ENCODE results near the gene KIF3A.

Gene KIF3A

DNA sequence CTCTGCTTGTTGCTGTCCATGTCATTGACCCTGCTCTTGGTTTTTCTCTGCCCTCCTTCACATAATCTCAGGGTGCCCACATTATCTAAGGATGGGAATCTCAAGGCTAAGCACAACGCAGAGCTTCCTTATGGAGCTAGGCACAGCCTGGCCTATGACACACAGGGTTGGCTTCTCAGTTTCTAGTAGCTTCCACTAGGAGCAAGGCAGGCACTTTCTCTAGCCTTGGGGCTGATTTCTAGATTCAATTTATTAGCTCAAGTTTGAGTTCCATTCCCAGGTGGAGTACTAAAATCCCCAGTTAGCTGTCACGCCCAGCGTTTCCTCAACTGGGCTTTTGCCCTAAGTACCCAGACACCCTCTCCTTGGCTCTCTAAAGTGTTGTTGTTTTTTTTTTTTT is 51.2 kb downstream of the KIF3A start:
- TF ChIP-seq, protein P1, sequence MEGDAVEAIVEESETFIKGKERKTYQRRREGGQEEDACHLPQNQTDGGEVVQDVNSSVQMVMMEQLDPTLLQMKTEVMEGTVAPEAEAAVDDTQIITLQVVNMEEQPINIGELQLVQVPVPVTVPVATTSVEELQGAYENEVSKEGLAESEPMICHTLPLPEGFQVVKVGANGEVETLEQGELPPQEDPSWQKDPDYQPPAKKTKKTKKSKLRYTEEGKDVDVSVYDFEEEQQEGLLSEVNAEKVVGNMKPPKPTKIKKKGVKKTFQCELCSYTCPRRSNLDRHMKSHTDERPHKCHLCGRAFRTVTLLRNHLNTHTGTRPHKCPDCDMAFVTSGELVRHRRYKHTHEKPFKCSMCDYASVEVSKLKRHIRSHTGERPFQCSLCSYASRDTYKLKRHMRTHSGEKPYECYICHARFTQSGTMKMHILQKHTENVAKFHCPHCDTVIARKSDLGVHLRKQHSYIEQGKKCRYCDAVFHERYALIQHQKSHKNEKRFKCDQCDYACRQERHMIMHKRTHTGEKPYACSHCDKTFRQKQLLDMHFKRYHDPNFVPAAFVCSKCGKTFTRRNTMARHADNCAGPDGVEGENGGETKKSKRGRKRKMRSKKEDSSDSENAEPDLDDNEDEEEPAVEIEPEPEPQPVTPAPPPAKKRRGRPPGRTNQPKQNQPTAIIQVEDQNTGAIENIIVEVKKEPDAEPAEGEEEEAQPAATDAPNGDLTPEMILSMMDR (conservative IDR thresholded peaks at IDR 0.05; ENCODE audit: low read depth, low read length), result no peak
- H3K4me3 ChIP-seq (ENCODE audit: low read depth, low read length), result no peak overlapping the region
- no peak for DNase-seq (ENCODE audit: low read depth)

- TF ChIP-seq, protein P1 (conservative IDR thresholded peaks at IDR 0.05; ENCODE audit: low read depth, low read length), result no peak
- no peak overlapping the region for H3K4me3 ChIP-seq (ENCODE audit: low read depth, low read length)
Observed at GRCh38 chr5:132684922-132685720, 52.2 kb downstream of the KIF3A start.

GRCh38 chr5:132684491-132684890 is 52.9 kb downstream of the KIF3A start:
- TF ChIP-seq, protein P1 (conservative IDR thresholded peaks at IDR 0.05; ENCODE audit: low read depth, low read length), result no peak
- no peak overlapping the region for H3K4me3 ChIP-seq (ENCODE audit: low read depth, low read length)
- DNase-seq (ENCODE audit: low read depth), result no peak

More at GRCh38 chr5:132684922-132685720, 52.2 kb downstream of the KIF3A start:
- DNase-seq (ENCODE audit: low read depth), result no peak

DNA sequence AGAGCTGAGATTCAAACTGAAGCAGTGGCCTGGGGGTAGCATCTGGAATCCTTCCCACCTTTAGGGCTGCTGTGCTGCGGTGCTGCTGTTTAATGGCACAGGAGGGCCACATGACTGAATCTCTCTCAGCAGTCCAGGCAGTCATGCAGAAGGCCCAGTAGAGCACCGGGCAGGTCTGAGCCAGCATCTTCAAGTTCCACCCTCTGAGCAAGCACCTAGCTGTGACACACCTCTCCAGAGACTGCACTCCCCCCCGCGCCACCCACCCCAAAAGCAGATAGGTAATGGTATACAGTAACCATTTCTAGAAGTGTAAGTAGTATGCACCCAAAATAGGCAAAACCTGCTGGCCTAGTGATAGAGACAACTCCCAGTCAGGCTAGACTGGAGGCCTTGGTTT is 55.4 kb downstream of the KIF3A start:
- H3K4me3 ChIP-seq (ENCODE audit: low read depth, low read length), result no peak overlapping the region
- TF ChIP-seq, protein P1 (conservative IDR thresholded peaks at IDR 0.05; ENCODE audit: low read depth, low read length), result no peak
- DNase-seq (ENCODE audit: low read depth), result no peak

- H3K4me3 ChIP-seq (ENCODE audit: low read depth, low read length), result no peak overlapping the region
- DNase-seq (ENCODE audit: low read depth), result no peak
- TF ChIP-seq, protein P1 (conservative IDR thresholded peaks at IDR 0.05; ENCODE audit: low read depth, low read length), result no peak
Observed at GRCh38 chr5:132681476-132681831, 55.9 kb downstream of the KIF3A start.

GRCh38 chr5:132680780-132681475 is 56.4 kb downstream of the KIF3A start:
- TF ChIP-seq, protein P1 (conservative IDR thresholded peaks at IDR 0.05; ENCODE audit: low read depth, low read length), result no peak
- no peak for DNase-seq (ENCODE audit: low read depth)
- H3K4me3 ChIP-seq (ENCODE audit: low read depth, low read length), result no peak overlapping the region
